RWPE1 (cell line): ENCODE results near the gene AKAP17A.
A peak's percentile ranks its signal among the peaks of the same experiment; 100 is the strongest.

Experiments used
- CTCF ChIA-PET: fragments of 350-600 bp; sonication (Branson Sonifier 250); formaldehyde crosslinking; extraction: SDS; loops from one replicate; lab custom pipeline; 2021; lab: Yijun Ruan, JAX
- POLR2A ChIA-PET: fragments of 400-600 bp; formaldehyde crosslinking; extraction: SDS; loops from one replicate; lab custom pipeline; 2020; ENCODE audit warnings: antibody characterized with exemption; ENCODE audit not compliant: low non-redundant PET; lab: Yijun Ruan, JAX
- DNase-seq: peaks from one replicate; pipeline ENCODE4 v3.0.0; 2012; ENCODE audit warnings: low spot score
- H3K27ac ChIP-seq: fragments of 450-650 bp; 2 replicates; pipeline ENCODE4 v1.5.1; 2017
- CTCF ChIP-seq: fragments of 450-650 bp; conservative IDR thresholded peaks from 2 replicates; pipeline ENCODE4 v1.5.1; 2017; ENCODE audit warnings: low read depth, mild to moderate bottlenecking

AKAP17A gene

GRCh38 chrX:1595711-1596060, 4.3 kb downstream of the AKAP17A start:
- ChIA-PET CTCF (no interaction called here), POLR2A (no interaction called here)
- DNase-seq = no peak
- no peak for TF ChIP-seq CTCF
- H3K27ac ChIP-seq = no peak overlapping the region

GRCh38 chrX:1596676-1597344, 5.4 kb downstream of the AKAP17A start:
- DNase-seq = no peak
- ChIA-PET POLR2A (no interaction called here), CTCF (no interaction called here)
- no peak for TF ChIP-seq CTCF
- no peak overlapping the region; the same call in 1 of the 2 replicates for H3K27ac ChIP-seq

GRCh38 chrX:1597345-1598020, 6.1 kb downstream of the AKAP17A start:
- DNase-seq = no peak
- CTCF ChIA-PET = no interaction called here
- peak overlapping the region; percentile 35 for H3K27ac ChIP-seq
- POLR2A ChIA-PET = no interaction called here
- no peak for TF ChIP-seq CTCF

GRCh38 chrX:1598021-1598875, 6.8 kb downstream of the AKAP17A start:
- no peak for TF ChIP-seq CTCF
- H3K27ac ChIP-seq = peak overlapping the region; percentile 35
- no peak for DNase-seq
- ChIA-PET POLR2A (no interaction called here), CTCF (no interaction called here)

- no peak for TF ChIP-seq CTCF
- DNase-seq = no peak
- POLR2A ChIA-PET = no interaction called here
- CTCF ChIA-PET = no interaction called here
- H3K27ac ChIP-seq = no peak overlapping the region
Observed at GRCh38 chrX:1598876-1599790, 7.7 kb downstream of the AKAP17A start.
